ENCODE measurements around the gene PIGH. TPM values are rescaled to one million over a fixed set of nuclear protein-coding genes. Genes with fewer than 3 reads are reported as not detected.

The PIGH gene
- total RNA-seq, 2 donors from 2014 or later, result 32.7 to 34.5 TPM

- DNase-seq (ENCODE audit: low spot score) (no peak), ATAC-seq (ENCODE audit: insufficient number of reproducible peaks, low FRiP score, low read depth) (no peak)
- no peaks in the 10 kb centered on the region for H3K27me3 ChIP-seq (replicated peaks; ENCODE audit: insufficient read depth)
- TF ChIP-seq CTCF (IDR thresholded peaks at IDR 0.05), result no peak
- H3K27ac ChIP-seq, result no peak overlapping the region
- H3K9me3 ChIP-seq, result no peaks in the 10 kb centered on the region
- H3K4me3 ChIP-seq, result no peak overlapping the region
- no peaks in the 10 kb centered on the region for H3K36me3 ChIP-seq
- no peaks in the 10 kb centered on the region for H3K4me1 ChIP-seq (ENCODE audit: control insufficient read depth in 1 of 2, low read depth in 2 of 2)
These were observed 42.4 kb downstream of the PIGH start for GRCh38 chr14:67557656-67558055.

- Histone ChIP-seq H3K36me3 (no peaks in the 10 kb centered on the region), H3K4me1 (ENCODE audit: control insufficient read depth in 1 of 2, low read depth in 2 of 2) (no peaks in the 10 kb centered on the region), H3K4me3 (no peak overlapping the region), H3K27ac (no peak overlapping the region), H3K27me3 (replicated peaks; ENCODE audit: insufficient read depth) (no peaks in the 10 kb centered on the region), H3K9me3 (no peaks in the 10 kb centered on the region)
- ATAC-seq (ENCODE audit: insufficient number of reproducible peaks, low FRiP score, low read depth) (no peak), DNase-seq (ENCODE audit: low spot score) (no peak)
- TF ChIP-seq CTCF (IDR thresholded peaks at IDR 0.05), result no peak
These were observed 43.0 kb downstream of the PIGH start for GRCh38 chr14:67557118-67557517.

- TF ChIP-seq CTCF (IDR thresholded peaks at IDR 0.05), result no peak
- Histone ChIP-seq H3K27me3 (replicated peaks; ENCODE audit: insufficient read depth) (no peaks in the 10 kb centered on the region), H3K36me3 (no peaks in the 10 kb centered on the region), H3K9me3 (no peaks in the 10 kb centered on the region), H3K4me1 (ENCODE audit: control insufficient read depth in 1 of 2, low read depth in 2 of 2) (no peaks in the 10 kb centered on the region), H3K4me3 (no peak overlapping the region), H3K27ac (no peak overlapping the region)
- DNase-seq (ENCODE audit: low spot score) (no peak), ATAC-seq (ENCODE audit: insufficient number of reproducible peaks, low FRiP score, low read depth) (no peak)
These were observed 43.4 kb downstream of the PIGH start for GRCh38 chr14:67556671-67557070.

- Histone ChIP-seq H3K36me3 (no peaks in the 10 kb centered on the region), H3K27ac (no peak overlapping the region), H3K4me3 (no peak overlapping the region), H3K9me3 (no peaks in the 10 kb centered on the region), H3K4me1 (ENCODE audit: control insufficient read depth in 1 of 2, low read depth in 2 of 2) (no peaks in the 10 kb centered on the region), H3K27me3 (replicated peaks; ENCODE audit: insufficient read depth) (no peaks in the 10 kb centered on the region)
- ATAC-seq (ENCODE audit: insufficient number of reproducible peaks, low FRiP score, low read depth), result no peak
- no peak for TF ChIP-seq CTCF (IDR thresholded peaks at IDR 0.05)
- DNase-seq (ENCODE audit: low spot score), result no peak
These were observed 44.5 kb downstream of the PIGH start for GRCh38 chr14:67555518-67556090.

GRCh38 chr14:67554341-67554740 is 45.7 kb downstream of the PIGH start:
- H3K9me3 ChIP-seq, result no peaks in the 10 kb centered on the region
- no peak overlapping the region for H3K4me3 ChIP-seq
- no peaks in the 10 kb centered on the region for H3K27me3 ChIP-seq (replicated peaks; ENCODE audit: insufficient read depth)
- no peak for TF ChIP-seq CTCF (IDR thresholded peaks at IDR 0.05)
- H3K36me3 ChIP-seq, result no peaks in the 10 kb centered on the region
- no peaks in the 10 kb centered on the region for H3K4me1 ChIP-seq (ENCODE audit: control insufficient read depth in 1 of 2, low read depth in 2 of 2)
- no peak overlapping the region for H3K27ac ChIP-seq
- DNase-seq (ENCODE audit: low spot score), result no peak
- no peak for ATAC-seq (ENCODE audit: insufficient number of reproducible peaks, low FRiP score, low read depth)
